OCI-LY3 (cell line): ENCODE data around the gene SREK1.

Experiments
- H2AFZ ChIP-seq: fragments of 200-600, 300-600 bp; shearing (Covaris generic); 2 replicates; pipeline ENCODE4 v1.6.0; 2014; ENCODE audit warnings: antibody characterized with exemption, low read depth, low read length
- H3K27ac ChIP-seq: fragments of 200-600, 300-600 bp; sonication (generic); 2 replicates; pipeline ENCODE4 v1.5.1; 2014; ENCODE audit warnings: mild to moderate bottlenecking, low read length, moderate library complexity, mixed read lengths
- H3K27me3 ChIP-seq: fragments of 200-600, 300-600 bp; sonication (generic); 2 replicates; pipeline ENCODE4 v1.6.1; 2014; ENCODE audit warnings: low read depth, low read length, mixed read lengths
- H3K36me3 ChIP-seq: fragments of 200-600, 300-600 bp; sonication (generic); replicated peaks from 2 replicates; pipeline ENCODE3; 2014; ENCODE audit warnings: low read depth, low read length, mixed read lengths
- H3K4me1 ChIP-seq: fragments of 300-600, 200-600 bp; sonication (generic); 2 replicates; pipeline ENCODE4 v1.6.1; 2014; ENCODE audit warnings: low read length, mixed read lengths
- H3K4me2 ChIP-seq: fragments of 200-600, 300-600 bp; sonication (generic); 2 replicates; pipeline ENCODE4 v1.6.1; 2014; ENCODE audit warnings: low read length, mixed read lengths
- H3K4me3 ChIP-seq: fragments of 300-600, 200-600 bp; sonication (generic); 2 replicates; pipeline ENCODE4 v1.5.1; 2014; ENCODE audit warnings: antibody characterized with exemption, mild to moderate bottlenecking, low read length, moderate library complexity
- H3K79me2 ChIP-seq: fragments of 300-600, 200-600 bp; shearing (Covaris generic); 2 replicates; pipeline ENCODE4 v1.6.1; 2014; ENCODE audit warnings: mild to moderate bottlenecking, low read length, mixed read lengths
- H3K9ac ChIP-seq: fragments of 300-600, 200-600 bp; shearing (Covaris generic); 2 replicates; pipeline ENCODE4 v1.6.0; 2014; ENCODE audit warnings: mild to moderate bottlenecking, low read length, moderate library complexity
- H3K9me3 ChIP-seq: fragments of 200-600, 300-600 bp; shearing (Covaris generic); 2 replicates; pipeline ENCODE4 v1.6.1; 2014; ENCODE audit warnings: low read length, mixed read lengths; ENCODE audit not compliant: insufficient read depth
- H4K20me1 ChIP-seq: fragments of 200-600, 300-600 bp; sonication (generic); 2 replicates; pipeline ENCODE4 v1.6.1; 2016; ENCODE audit warnings: low read length, mixed read lengths; ENCODE audit not compliant: insufficient read depth
- CTCF ChIP-seq: fragments of 200-600, 300-600 bp; sonication (generic); IDR thresholded peaks from 2 replicates; pipeline ENCODE4 v1.5.1; 2014; ENCODE audit warnings: antibody characterized with exemption, low read length, low read depth
- EZH2phosphoT487 ChIP-seq: fragments of 200-600 bp; shearing (Covaris generic); IDR thresholded peaks from 2 replicates; pipeline ENCODE4 v1.6.1; 2018; ENCODE audit warnings: antibody characterized with exemption, mixed run types, low read depth

SREK1 gene

GRCh38 chr5:66144074-66144833 lies at the start of gene SREK1:
Gene SREK1 (plus strand): TSS chr5:66144300. CDS start chr5:66144377, 77 bp downstream.
- no peaks in the 10 kb centered on the region for H3K9me3 ChIP-seq
- peak within 1 kb of the TSS; percentile 97 for H3K4me3 ChIP-seq
- H3K27ac ChIP-seq = peak within 1 kb of the TSS; percentile 90
- TF ChIP-seq CTCF (no peak), EZH2phosphoT487 (no peak)
- no peaks in the 10 kb centered on the region for H4K20me1 ChIP-seq
- peaks cover 48% of the 10 kb centered on the region for H3K79me2 ChIP-seq
- peak within 1 kb of the TSS; percentile 99 for H3K9ac ChIP-seq
- H2AFZ ChIP-seq = peak within 1 kb of the TSS; percentile 89
- H3K4me1 ChIP-seq = peaks cover 17% of the 10 kb centered on the region
- peaks cover 7% of the 10 kb centered on the region for H3K36me3 ChIP-seq
- H3K27me3 ChIP-seq = no peaks in the 10 kb centered on the region
- H3K4me2 ChIP-seq = peak within 1 kb of the TSS; percentile 94

GRCh38 chr5:66100851-66101250 lies 43.2 kb upstream of the SREK1 start:
- H3K4me2 ChIP-seq = no peak overlapping the region
- no peak overlapping the region for H3K27ac ChIP-seq
- H3K79me2 ChIP-seq = no peaks in the 10 kb centered on the region
- TF ChIP-seq EZH2phosphoT487 (no peak), CTCF (no peak)
- no peak overlapping the region for H3K4me3 ChIP-seq
- H2AFZ ChIP-seq = no peak overlapping the region
- H3K36me3 ChIP-seq = peaks cover 7% of the 10 kb centered on the region
- no peaks in the 10 kb centered on the region for H3K4me1 ChIP-seq
- H3K9ac ChIP-seq = no peak overlapping the region
- H4K20me1 ChIP-seq = no peaks in the 10 kb centered on the region
- H3K27me3 ChIP-seq = no peaks in the 10 kb centered on the region
- H3K9me3 ChIP-seq = peaks cover 4% of the 10 kb centered on the region; the same call in 1 of the 2 replicates

- no peaks in the 10 kb centered on the region for H3K4me1 ChIP-seq
- no peak overlapping the region for H2AFZ ChIP-seq
- H3K9ac ChIP-seq = no peak overlapping the region
- H3K27ac ChIP-seq = no peak overlapping the region
- no peak for TF ChIP-seq EZH2phosphoT487
- no peak for TF ChIP-seq CTCF
- no peaks in the 10 kb centered on the region for H3K36me3 ChIP-seq
- H3K27me3 ChIP-seq = no peaks in the 10 kb centered on the region
- no peaks in the 10 kb centered on the region for H3K79me2 ChIP-seq
- no peak overlapping the region for H3K4me3 ChIP-seq
- H3K4me2 ChIP-seq = no peak overlapping the region
- H3K9me3 ChIP-seq = no peaks in the 10 kb centered on the region
- no peaks in the 10 kb centered on the region for H4K20me1 ChIP-seq
Observed at GRCh38 chr5:66113160-66113559, 30.9 kb upstream of the SREK1 start.

- no peak overlapping the region for H3K9ac ChIP-seq
- no peaks in the 10 kb centered on the region for H3K79me2 ChIP-seq
- H3K4me1 ChIP-seq = no peaks in the 10 kb centered on the region
- H3K9me3 ChIP-seq = no peaks in the 10 kb centered on the region
- H2AFZ ChIP-seq = no peak overlapping the region
- no peak for TF ChIP-seq EZH2phosphoT487
- no peak for TF ChIP-seq CTCF
- no peak overlapping the region for H3K27ac ChIP-seq
- H3K4me2 ChIP-seq = no peak overlapping the region
- no peaks in the 10 kb centered on the region for H3K36me3 ChIP-seq
- H3K27me3 ChIP-seq = no peaks in the 10 kb centered on the region
- H3K4me3 ChIP-seq = no peak overlapping the region
- H4K20me1 ChIP-seq = no peaks in the 10 kb centered on the region
Observed at GRCh38 chr5:66118304-66118703, 25.8 kb upstream of the SREK1 start.
